Keratinocyte (primary cell): ENCODE results near the gene LCOR. TPM values are rescaled to one million over a fixed set of nuclear protein-coding genes. Genes with fewer than 3 reads are reported as not detected.

ENCODE experiments used
- DNase-seq: peaks from one replicate; pipeline ENCODE4 v3.0.0-alpha.2; 2011; ENCODE audit warnings: low read depth, missing footprints, low spot score
- FAIRE-seq: peaks from 2 replicates; lab custom pipeline; 2011; peaks lifted over from hg19 to GRCh38; lab: Jason Lieb, UNC
- H2AFZ ChIP-seq: 2 replicates; pipeline ENCODE4 v1.6.0; 2012; ENCODE audit warnings: low read length, control low read depth, inconsistent platforms; ENCODE audit not compliant: control insufficient read depth
- H3K27ac ChIP-seq: 2 replicates; pipeline ENCODE4 v1.5.1; 2011; ENCODE audit warnings: low read length; ENCODE audit not compliant: control insufficient read depth, insufficient read depth
- H3K27me3 ChIP-seq: 3 replicates; pipeline ENCODE4 v1.6.0; 2011; ENCODE audit warnings: low read length; ENCODE audit not compliant: control insufficient read depth, insufficient read depth; ENCODE audit errors: extremely low read depth
- H3K36me3 ChIP-seq, 2 experiments: 2 replicates in 1 of 2; 3 replicates in 1 of 2; pipeline ENCODE4 v1.5.1; 2011; ENCODE audit warnings: low read length in 2 of 2, mild to moderate bottlenecking in 1 of 2; ENCODE audit not compliant: control insufficient read depth in 2 of 2, insufficient read depth in 2 of 2; ENCODE audit errors: extremely low read depth in 1 of 2
- H3K4me1 ChIP-seq: 3 replicates; pipeline ENCODE4 v1.5.1; 2011; ENCODE audit warnings: low read length; ENCODE audit not compliant: control insufficient read depth, insufficient read depth; ENCODE audit errors: extremely low read depth
- H3K4me2 ChIP-seq: 3 replicates; pipeline ENCODE4 v1.6.0; 2011; ENCODE audit warnings: low read depth, low read length; ENCODE audit not compliant: control insufficient read depth, insufficient read depth; ENCODE audit errors: extremely low read depth
- H3K4me3 ChIP-seq, 3 experiments: fragments of 200-600 bp in 1 of 3; sonication (generic) in 1 of 3; 2 replicates in 2 of 3; 3 replicates in 1 of 3; pipeline ENCODE4 v1.5.1; 2011 to 2016; ENCODE audit warnings: low read length in 3 of 3, mild to moderate bottlenecking in 3 of 3, control low read depth in 2 of 3, inconsistent platforms in 1 of 3, low read depth in 1 of 3, mixed read lengths in 1 of 3, mixed run types in 1 of 3, moderate library complexity in 1 of 3; ENCODE audit not compliant: control insufficient read depth in 2 of 3, insufficient read depth in 2 of 3; ENCODE audit errors: extremely low read depth in 1 of 3
- H3K79me2 ChIP-seq: 2 replicates; pipeline ENCODE4 v1.6.0; 2012; ENCODE audit warnings: low read length; ENCODE audit not compliant: control insufficient read depth, insufficient read depth
- H3K9ac ChIP-seq: 3 replicates; pipeline ENCODE4 v1.6.0; 2011; ENCODE audit warnings: low read length; ENCODE audit not compliant: control insufficient read depth, insufficient read depth; ENCODE audit errors: extremely low read depth
- H3K9me1 ChIP-seq: 3 replicates; pipeline ENCODE4 v1.6.0; 2011; ENCODE audit warnings: low read length; ENCODE audit not compliant: control insufficient read depth, insufficient read depth; ENCODE audit errors: extremely low read depth
- H3K9me3 ChIP-seq: 2 replicates; pipeline ENCODE4 v1.5.1; 2012; ENCODE audit warnings: low read depth, low read length; ENCODE audit not compliant: control insufficient read depth
- H4K20me1 ChIP-seq: 3 replicates; pipeline ENCODE4 v1.6.0; 2011; ENCODE audit warnings: low read length; ENCODE audit not compliant: control insufficient read depth, insufficient read depth; ENCODE audit errors: extremely low read depth
- EZH2 ChIP-seq: IDR thresholded peaks from one replicate; pipeline ENCODE4 v1.6.1; 2012; ENCODE audit warnings: inconsistent platforms, mild to moderate bottlenecking, low read length, moderate library complexity
- dilution Hi-C: fragments of 300-500 bp; cut with MboI; formaldehyde crosslinking; loops from one replicate; pipeline ENCODE4 v1.7.0; 2020; ENCODE audit warnings: low sequenced_read_pairs; ENCODE audit not compliant: extremely low pct_ligation_motif_present
- polyA plus RNA-seq, 5 experiments: library from polyadenylated mRNA; depleted of rRNA in 3 of 5; stranded (reverse) in 3 of 5; stranded (forward) in 1 of 5; unstranded in 1 of 5; fragments of >200 nt; gene quantifications; 1 replicate in 1 of 5; 2 replicates in 3 of 5; 3 replicates in 1 of 5; pipeline versions ENCODE4 v1.2.1 to v1.2.3, GENCODE V29; 2011 to 2012; ENCODE audit warnings: missing spikeins in 2 of 5, low read depth in 1 of 5, low replicate concordance in 1 of 5
- TF ChIP-seq, protein P1 (sequence below), 3 experiments: IDR thresholded peaks in 1 of 3; conservative IDR thresholded peaks in 1 of 3; optimal IDR thresholded peaks in 1 of 3; 2 replicates in 2 of 3; 3 replicates in 1 of 3; pipeline versions ENCODE3 to v1.5.1; 2011; ENCODE audit warnings: low read length in 3 of 3, mild to moderate bottlenecking in 3 of 3, moderate library complexity in 2 of 3, control low read depth in 1 of 3, inconsistent platforms in 1 of 3; ENCODE audit not compliant: insufficient read depth in 2 of 3; ENCODE audit errors: extremely low read depth in 1 of 3

LCOR gene
- polyA plus RNA-seq, 1 donor (not counting 4 experiments of a cell fraction or from before 2014, with no cell fraction given): 11.4 TPM

DNA sequence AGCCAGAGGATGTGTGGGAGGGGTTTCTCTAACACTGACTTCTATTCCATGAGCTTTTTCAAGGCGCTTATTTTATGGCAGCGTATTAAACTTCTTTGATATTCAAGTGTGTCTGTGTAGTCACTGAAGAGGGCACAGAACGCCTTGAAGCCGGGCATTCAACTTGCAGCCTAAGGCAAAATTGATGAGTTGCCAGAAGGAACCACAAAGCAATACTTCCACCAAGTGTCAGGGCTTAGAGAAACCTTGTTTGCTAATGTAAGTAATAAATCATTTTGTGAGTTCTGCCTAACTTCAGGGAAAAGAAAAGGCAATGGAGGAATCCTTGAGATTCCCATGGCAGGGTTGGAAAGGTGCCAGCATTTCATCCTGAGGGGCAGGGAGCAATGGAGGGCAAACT lies 163.8 kb downstream of the LCOR start:
- H2AFZ ChIP-seq: no peak overlapping the region
- H4K20me1 ChIP-seq: no peaks in the 10 kb centered on the region
- FAIRE-seq (no peak), DNase-seq (no peak)
- no peak overlapping the region for H3K9ac ChIP-seq
- H3K27me3 ChIP-seq: no peaks in the 10 kb centered on the region
- peaks cover 8% of the 10 kb centered on the region for H3K4me1 ChIP-seq
- no peak overlapping the region for H3K4me2 ChIP-seq
- H3K4me3 ChIP-seq: no peak overlapping the region
- dilution Hi-C loops: no loop called here
- TF ChIP-seq, protein P1, sequence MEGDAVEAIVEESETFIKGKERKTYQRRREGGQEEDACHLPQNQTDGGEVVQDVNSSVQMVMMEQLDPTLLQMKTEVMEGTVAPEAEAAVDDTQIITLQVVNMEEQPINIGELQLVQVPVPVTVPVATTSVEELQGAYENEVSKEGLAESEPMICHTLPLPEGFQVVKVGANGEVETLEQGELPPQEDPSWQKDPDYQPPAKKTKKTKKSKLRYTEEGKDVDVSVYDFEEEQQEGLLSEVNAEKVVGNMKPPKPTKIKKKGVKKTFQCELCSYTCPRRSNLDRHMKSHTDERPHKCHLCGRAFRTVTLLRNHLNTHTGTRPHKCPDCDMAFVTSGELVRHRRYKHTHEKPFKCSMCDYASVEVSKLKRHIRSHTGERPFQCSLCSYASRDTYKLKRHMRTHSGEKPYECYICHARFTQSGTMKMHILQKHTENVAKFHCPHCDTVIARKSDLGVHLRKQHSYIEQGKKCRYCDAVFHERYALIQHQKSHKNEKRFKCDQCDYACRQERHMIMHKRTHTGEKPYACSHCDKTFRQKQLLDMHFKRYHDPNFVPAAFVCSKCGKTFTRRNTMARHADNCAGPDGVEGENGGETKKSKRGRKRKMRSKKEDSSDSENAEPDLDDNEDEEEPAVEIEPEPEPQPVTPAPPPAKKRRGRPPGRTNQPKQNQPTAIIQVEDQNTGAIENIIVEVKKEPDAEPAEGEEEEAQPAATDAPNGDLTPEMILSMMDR (optimal IDR thresholded peaks at IDR 0.05 in 1 of 3, IDR thresholded peaks at IDR 0.05 in 1 of 3, conservative IDR thresholded peaks at IDR 0.05 in 1 of 3; ENCODE audit: extremely low read depth in 1 of 3, insufficient read depth in 2 of 3, low read length in 3 of 3): no peak
- TF ChIP-seq EZH2: no peak
- no peak overlapping the region for H3K27ac ChIP-seq
- no peaks in the 10 kb centered on the region for H3K9me1 ChIP-seq
- no peaks in the 10 kb centered on the region for H3K9me3 ChIP-seq
- H3K79me2 ChIP-seq: no peaks in the 10 kb centered on the region
- no peaks in the 10 kb centered on the region for H3K36me3 ChIP-seq

GRCh38 chr10:96996275-96996965 lies 164.3 kb downstream of the LCOR start:
- Histone ChIP-seq H3K9me3 (no peaks in the 10 kb centered on the region), H3K4me2 (no peak overlapping the region), H3K36me3 (no peaks in the 10 kb centered on the region), H3K9me1 (no peaks in the 10 kb centered on the region), H3K9ac (no peak overlapping the region), H4K20me1 (no peaks in the 10 kb centered on the region), H3K27ac (no peak overlapping the region), H3K4me1 (peaks cover 3% of the 10 kb centered on the region), H3K27me3 (no peaks in the 10 kb centered on the region), H2AFZ (no peak overlapping the region), H3K79me2 (no peaks in the 10 kb centered on the region), H3K4me3 (no peak overlapping the region)
- FAIRE-seq (no peak), DNase-seq (no peak)
- TF ChIP-seq EZH2: no peak
- TF ChIP-seq, protein P1 (optimal IDR thresholded peaks at IDR 0.05 in 1 of 3, IDR thresholded peaks at IDR 0.05 in 1 of 3, conservative IDR thresholded peaks at IDR 0.05 in 1 of 3; ENCODE audit: extremely low read depth in 1 of 3, insufficient read depth in 2 of 3, low read length in 3 of 3): no peak
- dilution Hi-C loops: no loop called here
